Activated naive CD4-positive, alpha-beta T cell treated with anti-CD3 and anti-CD28 coated beads for 36 hours (primary cell): ENCODE results near the gene RBM17. TPM values are rescaled to one million over a fixed set of nuclear protein-coding genes. Genes with fewer than 3 reads are reported as not detected.

Source experiments
- microRNA-seq: library from miRNA; unstranded; fragments of <30 nt; microRNA quantifications from one replicate; pipeline ENCODE4 v1.2.0, GENCODE V29; 2022; ENCODE audit warnings: borderline microRNAs expressed, borderline replicate concordance
- total RNA-seq, 2 experiments: library from RNA; stranded (reverse); gene quantifications; one replicate each; pipeline ENCODE4 v1.2.3, GENCODE V29; 2021

RBM17 gene
- total RNA-seq, 2 experiments from 2014 or later: 157 to 162 TPM

Small RNA genes lying within 50 kb of the gene (microRNA-seq; reads per million reads assigned to microRNA genes)
- gene MIR3155A (not detected), gene MIR3155B (not detected)

Other genes with a start within 250 kb of the RBM17 start
- 1 to 10 TPM; 3.6 to 3.9 TPM for gene ANKRD16, start 199.1 kb upstream of the RBM17 start, total RNA-seq
- gene FBH1, start 198.8 kb upstream of the RBM17 start, total RNA-seq: 10 to 100 TPM; 40.4 to 42.7 TPM
- gene IL15RA, start 111.5 kb upstream of the RBM17 start, total RNA-seq: 10 to 100 TPM; 14.7 to 16.3 TPM
- gene IL2RA, start 26.7 kb upstream of the RBM17 start, total RNA-seq: 100 to 1,000 TPM; 443 to 471 TPM
- 10 to 100 TPM; 87.7 to 88.5 TPM for gene PFKFB3, start 113.9 kb downstream of the RBM17 start, total RNA-seq